Sciatic nerve (tissue), 2 donors: ENCODE results near the gene CEP120. TPM values are rescaled to one million over a fixed set of nuclear protein-coding genes. Genes with fewer than 3 reads are reported as not detected.
"Not testable (repeated sequence)": the region's sequence is repeated elsewhere in the genome, so short reads cannot be mapped to it uniquely, and the experiment has no call there.

Experiments used
- ATAC-seq: fragments of 200-7000 bp; cut with Tn5 transposase; one replicate; pipeline ENCODE4 v1.9.1; 2020; ENCODE audit warnings: mild to moderate bottlenecking, moderate library complexity
- DNase-seq: peaks from one replicate; pipeline ENCODE4 v3.0.0-alpha.2; 2020; ENCODE audit warnings: low spot score
- intact Hi-C: fragments of 100-400 bp; cut with DNase I; formaldehyde crosslinking; loops from one replicate; pipeline ENCODE4 v1.14.2; 2022
- total RNA-seq: library from RNA; stranded (reverse); fragmentation: NEBNext Ultra II Directional; extraction: Animal tissue kit (Norgen Biotek cat#: 25700); gene quantifications from one replicate; pipeline ENCODE4 v1.2.1, GENCODE V29; 2021
- donor health status: DM: no; HTN: no; CAD: no.
- donor health status: DM: no; HTN: no; CAD: no.

Gene CEP120
- total RNA-seq, 1 donor from 2014 or later: 29.3 TPM

DNA sequence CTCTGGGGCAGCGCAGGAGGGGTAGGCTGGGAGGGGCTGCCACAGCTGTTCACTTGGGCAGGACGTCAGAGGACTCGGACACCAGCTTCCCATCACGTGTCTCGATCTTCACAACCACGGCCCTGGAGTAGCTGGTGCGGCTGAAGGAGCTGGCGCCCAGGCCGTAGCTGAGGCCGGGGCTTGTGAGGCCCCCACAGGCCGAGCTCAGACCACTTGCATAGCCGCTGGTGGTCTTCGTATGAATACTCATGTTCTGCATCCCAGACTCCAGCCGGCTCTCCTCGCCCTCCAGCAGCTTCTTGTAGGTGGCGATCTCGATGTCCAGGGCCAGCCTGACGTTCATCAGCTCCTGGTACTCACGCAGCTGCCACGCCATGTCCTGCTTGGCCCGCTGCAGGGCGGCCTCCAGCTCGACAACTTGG, 22.3 kb downstream of the CEP120 start:
- DNase-seq, intact Hi-C loops, ATAC-seq: not testable (repeated sequence)

DNA sequence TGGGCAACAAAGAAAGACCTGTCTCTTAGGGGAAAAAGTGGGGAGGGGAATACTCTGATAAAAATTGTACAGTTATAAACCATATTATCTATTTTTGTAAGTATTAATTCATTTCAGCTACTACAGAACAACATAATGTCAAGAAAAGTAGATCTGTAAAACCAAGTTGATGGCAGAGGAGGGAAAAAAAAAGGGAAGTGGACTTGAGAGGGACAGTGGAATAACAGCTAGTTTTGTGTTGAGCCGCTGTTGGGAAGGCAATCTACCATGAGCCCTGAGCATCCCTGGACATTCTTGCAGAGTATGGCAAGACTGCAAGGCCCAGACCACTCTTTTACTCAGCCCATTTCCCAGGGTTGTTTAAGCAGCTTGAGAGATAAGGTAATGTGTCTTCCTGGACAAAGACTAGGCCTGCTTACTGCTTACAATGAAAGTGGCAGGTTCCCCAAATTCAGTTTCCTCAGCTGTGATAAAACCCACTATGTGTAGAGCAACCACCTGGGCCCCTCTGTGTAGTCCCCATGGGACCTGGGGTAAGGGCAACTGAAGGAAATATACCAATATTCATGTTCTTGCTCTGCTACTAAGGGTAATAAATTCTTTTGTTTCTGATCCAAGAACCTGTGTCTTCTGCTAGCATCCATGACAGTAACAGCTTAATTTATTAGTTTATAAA, 25.0 kb downstream of the CEP120 start:
- intact Hi-C loops: loop anchor here (10.0 kb wide), 1 partner anchor 787 kb away; no protein-coding TSS in a partner anchor
- no peak for ATAC-seq
- DNase-seq: no peak

- ATAC-seq (no peak), DNase-seq (no peak)
Observed at GRCh38 chr5:123397538-123397937, 25.7 kb downstream of the CEP120 start.

GRCh38 chr5:123391009-123391408, 32.2 kb downstream of the CEP120 start:
- intact Hi-C loops: loop anchor here (10.0 kb wide), 1 partner anchor 794 kb away; no protein-coding TSS in a partner anchor
- ATAC-seq (no peak), DNase-seq (no peak)

More at GRCh38 chr5:123397538-123397937, 25.7 kb downstream of the CEP120 start:
- intact Hi-C loops: loop anchor here (10.0 kb wide), 1 partner anchor 787 kb away; no protein-coding TSS in a partner anchor

DNA sequence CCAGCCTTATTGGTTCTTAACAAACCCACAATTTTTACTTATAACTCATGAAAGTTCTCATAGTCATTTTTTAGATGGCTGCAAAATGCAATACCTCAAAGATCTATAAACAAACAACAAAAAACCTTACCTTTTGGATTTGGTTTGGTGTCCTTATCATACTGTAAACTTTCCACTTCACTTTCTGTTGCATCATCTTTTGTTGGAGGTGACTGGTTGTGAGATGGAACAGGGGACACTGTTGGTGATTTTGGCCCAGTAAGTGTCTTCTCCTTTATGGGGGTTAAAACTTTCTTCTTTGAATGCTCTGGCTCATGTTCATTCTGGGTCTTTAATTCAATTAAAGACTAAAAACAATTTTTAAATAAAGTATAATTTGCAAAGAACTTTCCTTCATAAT, 33.4 kb downstream of the CEP120 start:
- DNase-seq (no peak), ATAC-seq (no peak)
- intact Hi-C loops: loop anchor here (10.0 kb wide), 1 partner anchor 795 kb away; no protein-coding TSS in a partner anchor

DNA sequence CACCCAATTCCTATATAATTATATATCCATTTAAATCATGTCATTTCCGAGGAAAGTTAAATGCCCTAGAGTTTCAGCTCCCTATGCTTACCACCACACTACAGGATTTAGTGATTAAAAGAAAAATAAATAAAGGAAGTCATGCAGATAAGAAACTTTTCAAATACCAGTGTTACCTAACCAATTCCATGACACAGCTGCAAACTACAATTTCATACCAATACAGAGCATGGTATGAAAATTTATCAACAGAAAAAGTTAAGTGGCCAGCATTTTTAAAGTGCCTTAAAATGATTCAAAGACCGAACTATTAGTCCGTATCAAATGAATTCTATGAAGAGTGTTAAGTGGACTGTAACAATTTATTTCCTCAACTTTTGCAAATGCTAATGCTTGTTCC, 35.9 kb downstream of the CEP120 start:
- ATAC-seq (no peak), DNase-seq (no peak)
- intact Hi-C loops: no loop called here

DNA sequence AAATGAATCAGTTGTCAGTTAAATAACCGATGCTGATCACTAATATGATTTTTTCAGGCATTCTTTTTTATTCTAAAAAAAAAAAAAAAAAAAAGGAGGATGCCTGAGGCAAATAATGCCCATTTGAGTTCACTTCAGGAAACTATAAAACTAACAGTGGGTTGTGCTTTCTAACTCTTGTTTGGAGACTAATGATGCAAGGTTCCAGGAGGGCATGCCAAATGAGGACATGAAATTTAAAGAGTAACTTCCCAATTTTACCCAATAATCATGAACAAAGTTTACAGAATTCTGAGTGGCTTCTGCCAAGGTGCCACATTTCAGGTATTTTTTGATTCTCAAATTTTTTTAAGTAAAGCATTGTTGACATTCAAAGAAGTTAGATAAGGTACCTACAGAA, 41.0 kb downstream of the CEP120 start:
- ATAC-seq: no peak
- intact Hi-C loops: no loop called here
- DNase-seq: no peak

DNA sequence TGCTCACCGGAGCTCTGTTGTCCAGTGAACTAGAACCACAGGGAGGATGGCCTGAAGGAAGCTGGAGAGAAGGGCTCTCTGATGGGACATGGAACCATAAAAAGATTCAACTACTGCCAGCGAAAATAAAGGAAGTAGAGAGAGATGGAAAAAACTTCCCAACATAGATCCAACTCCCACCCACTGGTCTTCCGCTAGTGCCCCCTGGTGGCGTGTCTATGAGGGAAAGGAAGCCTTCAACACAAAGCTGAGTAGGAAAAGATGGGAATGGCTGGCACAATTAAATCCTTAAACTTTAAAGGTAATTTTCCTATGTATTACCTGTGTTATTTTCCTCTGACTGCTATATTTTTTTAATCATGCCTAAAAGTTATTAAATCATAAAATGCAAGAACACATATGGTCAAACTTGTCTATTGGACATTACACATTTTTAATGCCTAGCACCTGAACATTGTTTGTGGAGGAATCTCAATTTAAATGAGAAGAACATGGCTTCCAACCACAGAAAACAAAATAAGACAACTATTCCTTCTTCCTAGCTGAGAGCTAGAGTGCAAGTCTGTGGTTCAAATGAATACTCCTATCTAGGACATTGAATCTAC, 51.5 kb downstream of the CEP120 start:
- ATAC-seq: no peak
- DNase-seq: peak; percentile 71
- intact Hi-C loops: no loop called here

DNA sequence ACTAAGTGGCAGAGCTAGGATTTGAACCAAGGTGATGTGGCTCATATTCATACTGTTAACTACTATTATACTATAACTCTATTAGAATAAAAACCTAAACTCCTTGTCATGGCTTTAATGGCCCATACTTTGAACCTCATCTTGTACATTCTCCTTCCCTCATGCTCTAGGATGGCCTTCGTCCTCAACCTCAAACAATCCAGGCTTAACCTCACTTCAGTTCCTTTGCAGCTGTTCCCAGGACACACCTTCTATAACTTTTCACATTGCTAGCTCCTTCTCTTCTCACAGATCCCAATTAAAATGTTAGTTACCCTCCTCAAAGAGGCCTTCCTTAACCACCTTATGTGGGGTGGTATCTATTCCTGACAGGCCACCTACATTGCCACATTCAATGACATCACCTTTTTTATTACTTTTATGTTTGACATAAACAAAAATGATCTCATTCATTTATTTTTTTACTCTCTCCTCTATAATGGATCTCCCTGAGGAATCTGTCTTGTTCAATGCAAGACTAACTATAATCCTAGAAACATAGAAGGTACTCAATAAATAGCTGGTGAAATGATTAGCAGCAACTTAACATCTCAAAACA, 53.7 kb downstream of the CEP120 start:
- no peak for DNase-seq
- intact Hi-C loops: no loop called here
- ATAC-seq: no peak

- DNase-seq (no peak), ATAC-seq (no peak)
- intact Hi-C loops: no loop called here
Observed at GRCh38 chr5:123367739-123368138, 55.5 kb downstream of the CEP120 start.

- intact Hi-C loops: no loop called here
- ATAC-seq (no peak), DNase-seq (no peak)
Observed at GRCh38 chr5:123365156-123365555, 58.0 kb downstream of the CEP120 start.

GRCh38 chr5:123364441-123365155, 58.6 kb downstream of the CEP120 start:
- no peak for DNase-seq
- no peak for ATAC-seq
- intact Hi-C loops: no loop called here

GRCh38 chr5:123360910-123361309, 62.3 kb downstream of the CEP120 start:
- intact Hi-C loops: no loop called here
- ATAC-seq (no peak), DNase-seq (no peak)

DNA sequence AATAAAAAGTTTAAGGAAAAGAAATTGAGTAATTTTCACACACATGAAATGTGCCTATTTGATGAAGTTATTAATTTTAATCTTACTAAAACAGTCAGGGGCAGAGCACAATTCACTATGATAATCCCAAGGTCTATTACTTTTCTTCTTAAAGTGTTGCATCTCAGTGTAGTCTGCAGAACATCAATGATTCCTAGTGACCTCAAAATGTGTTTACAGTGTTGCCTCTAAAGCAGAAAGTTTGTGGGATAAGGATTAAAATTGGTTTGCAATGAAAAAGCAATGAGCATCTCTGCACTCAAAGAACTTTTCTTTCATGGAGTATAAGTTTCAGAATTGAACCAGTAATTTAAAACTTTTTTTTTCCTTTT, 63.0 kb downstream of the CEP120 start:
- ATAC-seq (peak; percentile 70), DNase-seq (no peak)
- intact Hi-C loops: no loop called here

DNA sequence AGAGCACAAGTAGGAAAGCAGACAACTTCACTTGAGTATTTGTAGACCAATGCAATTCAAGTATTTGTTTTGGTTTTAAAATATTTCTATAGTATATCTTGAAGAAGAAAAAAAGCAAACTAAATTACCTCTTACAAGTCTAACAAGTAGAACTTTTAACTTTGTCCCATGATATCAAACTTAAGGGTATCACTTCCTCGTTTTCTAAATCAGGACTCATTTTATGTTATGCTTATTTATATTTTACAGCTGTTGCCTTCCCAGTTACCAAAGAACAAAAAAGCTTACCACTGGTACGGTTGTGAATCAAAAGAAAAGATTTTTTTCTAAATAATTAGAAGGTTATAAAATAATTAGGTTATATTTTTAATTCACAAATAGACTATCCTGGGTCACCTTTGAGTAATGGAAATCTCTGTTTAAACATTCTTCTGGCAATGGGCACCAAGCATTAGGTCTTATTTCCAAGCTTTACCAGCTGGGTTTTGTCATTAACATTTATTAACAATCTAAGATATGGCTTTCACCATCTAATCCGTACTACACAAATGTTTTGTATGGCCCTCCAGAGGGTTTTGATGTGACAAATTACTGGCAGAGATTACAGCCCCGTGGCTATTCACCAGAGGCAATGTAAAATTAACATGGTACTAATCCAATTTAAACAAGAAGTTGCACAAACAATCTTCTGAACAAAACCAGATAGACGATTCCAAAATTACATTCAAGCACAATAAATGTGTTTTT, 63.6 kb downstream of the CEP120 start:
- ATAC-seq (peak; percentile 79), DNase-seq (no peak)
- intact Hi-C loops: no loop called here

DNA sequence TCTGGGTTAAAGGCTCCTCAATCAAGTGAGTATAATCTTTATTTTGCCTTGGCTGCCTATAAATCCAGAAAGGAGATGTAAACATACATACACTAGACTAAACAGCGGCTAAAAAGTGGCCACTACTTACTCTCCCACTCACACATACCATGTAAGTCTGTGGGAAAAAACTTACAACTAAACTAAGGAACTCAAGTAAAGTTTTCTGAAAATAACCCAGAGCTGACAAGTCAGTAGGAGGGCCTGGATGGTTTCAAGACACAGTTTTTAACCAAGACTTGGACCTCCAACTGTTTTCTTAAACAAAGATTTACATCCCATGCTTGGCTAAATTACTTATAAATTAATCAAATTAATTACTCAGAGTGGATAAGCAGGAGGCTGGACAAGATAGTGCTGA, 64.5 kb downstream of the CEP120 start:
- no peak for DNase-seq
- ATAC-seq: no peak
- intact Hi-C loops: no loop called here

GRCh38 chr5:123358304-123358703, 64.9 kb downstream of the CEP120 start:
- no peak for DNase-seq
- no peak for ATAC-seq
- intact Hi-C loops: no loop called here

DNA sequence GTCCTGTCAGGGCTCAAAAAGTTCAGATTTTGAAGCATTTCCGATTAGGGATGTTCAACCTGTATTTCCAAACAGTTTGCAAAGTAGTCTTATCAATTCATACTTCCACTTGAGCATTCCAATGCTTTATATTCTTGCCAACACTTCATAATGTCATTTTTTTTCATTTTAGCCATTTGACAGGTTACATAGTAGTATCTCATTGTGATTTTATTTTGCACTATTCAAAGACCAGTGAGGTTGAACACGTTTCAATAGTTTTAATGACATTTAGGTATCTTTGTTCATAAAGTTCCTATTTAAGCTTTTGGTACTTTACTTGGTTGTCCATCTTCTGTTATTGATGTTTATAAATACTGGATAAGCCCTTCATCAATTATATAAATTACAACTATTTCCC, 71.4 kb downstream of the CEP120 start:
- ATAC-seq (no peak), DNase-seq (no peak)
- intact Hi-C loops: no loop called here

DNA sequence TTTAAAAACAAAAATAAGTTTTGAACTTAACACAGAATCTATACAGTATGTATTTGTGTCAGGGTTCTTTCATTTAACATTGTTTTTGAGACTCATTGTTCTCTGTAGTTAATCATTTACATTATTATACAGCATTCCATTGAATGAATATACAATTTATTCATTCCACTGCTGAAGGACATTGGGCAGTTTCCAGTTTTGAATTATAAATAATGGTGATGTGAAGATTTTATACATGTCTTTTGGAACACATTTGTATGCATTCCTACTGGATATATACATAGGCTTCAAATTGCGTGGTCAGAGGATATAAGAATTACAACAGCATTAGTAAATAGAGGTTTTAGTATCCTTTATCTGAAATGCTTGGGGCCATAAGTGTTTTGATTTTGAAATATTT, 72.0 kb downstream of the CEP120 start:
- ATAC-seq (no peak), DNase-seq (no peak)
- intact Hi-C loops: no loop called here
